Neural cell (in vitro differentiated cells): ENCODE results near the gene ASIC5.

ENCODE experiments used
- POLR2AphosphoS5 ChIP-seq: IDR thresholded peaks from 2 replicates; pipeline ENCODE4 v1.6.1; 2012
- TF ChIP-seq, protein P1 (sequence below): fragments of 450-650 bp; IDR thresholded peaks from 2 replicates; pipeline ENCODE4 v1.5.1; 2014; ENCODE audit warnings: antibody characterized with exemption, mild to moderate bottlenecking, moderate library complexity; ENCODE audit not compliant: poor library complexity, severe bottlenecking

DNA sequence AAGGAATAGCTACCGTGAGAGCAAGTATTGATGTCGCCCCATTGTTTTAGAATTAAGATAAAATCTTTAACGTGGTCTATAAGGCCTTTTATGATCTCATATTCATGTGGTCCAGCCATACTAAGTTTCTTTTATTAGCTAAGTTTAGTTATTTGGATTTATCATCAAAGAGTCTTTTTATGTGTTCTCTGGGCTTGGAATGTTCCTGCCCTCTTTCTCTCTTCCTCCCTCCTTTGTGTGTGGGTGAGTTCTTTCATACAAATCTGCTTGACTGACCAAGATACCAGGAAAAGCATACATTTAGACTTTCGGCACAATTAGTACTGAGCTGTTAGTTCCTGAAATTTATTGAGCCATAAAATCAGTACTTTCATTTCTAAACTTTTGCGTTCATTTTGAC, 48.7 kb upstream of the ASIC5 start:
- TF ChIP-seq, protein P1, sequence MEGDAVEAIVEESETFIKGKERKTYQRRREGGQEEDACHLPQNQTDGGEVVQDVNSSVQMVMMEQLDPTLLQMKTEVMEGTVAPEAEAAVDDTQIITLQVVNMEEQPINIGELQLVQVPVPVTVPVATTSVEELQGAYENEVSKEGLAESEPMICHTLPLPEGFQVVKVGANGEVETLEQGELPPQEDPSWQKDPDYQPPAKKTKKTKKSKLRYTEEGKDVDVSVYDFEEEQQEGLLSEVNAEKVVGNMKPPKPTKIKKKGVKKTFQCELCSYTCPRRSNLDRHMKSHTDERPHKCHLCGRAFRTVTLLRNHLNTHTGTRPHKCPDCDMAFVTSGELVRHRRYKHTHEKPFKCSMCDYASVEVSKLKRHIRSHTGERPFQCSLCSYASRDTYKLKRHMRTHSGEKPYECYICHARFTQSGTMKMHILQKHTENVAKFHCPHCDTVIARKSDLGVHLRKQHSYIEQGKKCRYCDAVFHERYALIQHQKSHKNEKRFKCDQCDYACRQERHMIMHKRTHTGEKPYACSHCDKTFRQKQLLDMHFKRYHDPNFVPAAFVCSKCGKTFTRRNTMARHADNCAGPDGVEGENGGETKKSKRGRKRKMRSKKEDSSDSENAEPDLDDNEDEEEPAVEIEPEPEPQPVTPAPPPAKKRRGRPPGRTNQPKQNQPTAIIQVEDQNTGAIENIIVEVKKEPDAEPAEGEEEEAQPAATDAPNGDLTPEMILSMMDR: no peak
- no peak for TF ChIP-seq POLR2AphosphoS5
